GM21381 (cell line): ENCODE measurements around the gene CDC37.

Source experiments
- ATAC-seq: cut with Tn5 transposase; IDR thresholded peaks from one replicate; pipeline ENCODE4 v1.9.1; 2021; ENCODE audit warnings: mild to moderate bottlenecking, moderate library complexity; ENCODE audit not compliant: unreplicated experiment

The CDC37 gene

DNA sequence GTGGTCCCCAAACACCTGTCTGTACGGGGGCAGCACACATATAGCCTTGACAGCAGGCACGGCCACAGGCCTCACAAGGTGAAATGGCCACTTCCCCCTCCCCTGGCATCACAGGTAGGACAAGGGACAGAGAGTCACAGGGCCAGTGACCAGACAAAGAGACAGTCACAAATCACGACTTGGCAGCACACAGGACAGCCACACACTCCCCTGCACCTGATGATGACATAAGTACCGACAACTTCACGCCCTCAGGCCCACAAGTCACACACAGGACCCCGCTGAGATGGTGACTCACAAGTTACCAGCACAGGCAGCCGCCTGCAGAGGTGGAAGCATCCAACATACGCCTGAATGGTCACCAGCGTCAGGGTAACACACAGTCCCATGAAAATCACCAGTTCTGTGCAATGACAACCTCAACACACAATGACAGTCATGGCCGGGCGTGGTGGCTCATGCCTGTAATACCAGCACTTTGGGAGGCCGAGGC is 39.5 kb downstream of the CDC37 start:
- ATAC-seq = no peak

DNA sequence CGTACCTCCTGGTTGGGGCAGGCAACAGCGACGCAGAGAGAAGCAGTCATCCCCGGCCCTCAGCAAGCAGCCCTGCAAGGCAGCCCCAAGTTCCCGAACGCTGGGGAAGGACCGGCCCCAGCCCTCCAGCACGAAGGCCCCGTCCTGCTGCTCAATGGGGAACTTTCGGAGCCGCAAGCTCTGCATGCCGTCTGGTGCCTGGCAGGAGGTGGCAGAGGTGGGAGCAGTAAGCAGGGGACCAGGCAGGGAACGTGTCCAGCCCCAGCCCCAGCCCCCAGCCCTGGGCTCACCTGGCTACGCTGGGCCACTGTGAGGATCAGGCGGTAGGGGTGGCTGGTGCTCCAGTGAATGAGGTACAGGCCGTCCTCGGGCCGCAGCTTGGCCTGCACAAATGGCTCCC is 41.1 kb downstream of the CDC37 start:
- ATAC-seq = no peak

- no peak for ATAC-seq
Observed at GRCh38 chr19:10361569-10362011, 41.8 kb downstream of the CDC37 start.

DNA sequence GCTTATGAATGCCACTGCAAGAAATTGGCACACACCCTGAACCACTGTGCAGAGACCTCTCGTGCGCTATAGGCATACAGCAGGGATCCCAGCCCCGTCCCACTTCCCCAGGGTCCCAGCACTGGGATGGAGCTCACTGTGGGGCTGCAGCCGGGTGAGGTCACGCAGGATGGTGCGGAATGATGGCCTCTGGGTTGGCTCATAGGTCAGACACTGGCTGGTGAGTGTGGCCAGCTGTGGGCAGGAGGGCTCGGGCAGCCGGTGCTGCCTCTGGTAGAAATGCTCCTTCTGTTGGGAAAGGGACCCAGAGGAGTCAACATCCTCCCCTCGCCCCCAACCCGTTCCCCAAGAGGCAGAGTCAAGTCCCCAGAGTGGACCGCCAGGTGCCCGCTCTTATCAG is 46.9 kb downstream of the CDC37 start:
- ATAC-seq = no peak

DNA sequence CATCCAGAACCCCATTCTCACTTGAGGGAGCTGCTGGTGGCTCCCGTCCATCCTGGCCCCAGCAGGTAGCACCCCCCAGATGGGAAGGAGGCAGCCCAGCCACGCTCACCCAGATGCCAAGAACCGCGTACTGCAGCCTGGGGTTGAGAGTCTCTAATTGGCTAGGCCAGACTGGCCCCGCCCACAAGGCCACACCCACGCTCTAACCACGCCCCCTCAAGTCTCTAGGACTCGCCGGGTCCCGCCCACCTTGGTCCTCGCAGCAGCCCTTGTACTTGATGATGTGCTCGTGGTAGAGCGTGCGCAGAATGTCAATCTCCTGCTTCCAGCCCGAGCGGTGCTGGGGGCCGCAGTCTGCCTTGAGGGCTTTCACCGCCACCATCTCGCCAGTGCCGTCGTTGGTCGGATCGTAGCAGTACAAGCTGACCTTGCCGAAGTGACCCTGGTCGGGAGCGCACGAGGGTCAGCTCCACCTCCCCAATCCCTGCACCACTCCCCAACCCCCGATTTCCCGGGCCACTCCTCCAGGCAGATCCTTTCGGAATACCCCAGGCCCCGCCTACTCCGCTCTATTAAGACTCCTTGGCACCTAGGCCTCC is 49.5 kb downstream of the CDC37 start:
- ATAC-seq = no peak

DNA sequence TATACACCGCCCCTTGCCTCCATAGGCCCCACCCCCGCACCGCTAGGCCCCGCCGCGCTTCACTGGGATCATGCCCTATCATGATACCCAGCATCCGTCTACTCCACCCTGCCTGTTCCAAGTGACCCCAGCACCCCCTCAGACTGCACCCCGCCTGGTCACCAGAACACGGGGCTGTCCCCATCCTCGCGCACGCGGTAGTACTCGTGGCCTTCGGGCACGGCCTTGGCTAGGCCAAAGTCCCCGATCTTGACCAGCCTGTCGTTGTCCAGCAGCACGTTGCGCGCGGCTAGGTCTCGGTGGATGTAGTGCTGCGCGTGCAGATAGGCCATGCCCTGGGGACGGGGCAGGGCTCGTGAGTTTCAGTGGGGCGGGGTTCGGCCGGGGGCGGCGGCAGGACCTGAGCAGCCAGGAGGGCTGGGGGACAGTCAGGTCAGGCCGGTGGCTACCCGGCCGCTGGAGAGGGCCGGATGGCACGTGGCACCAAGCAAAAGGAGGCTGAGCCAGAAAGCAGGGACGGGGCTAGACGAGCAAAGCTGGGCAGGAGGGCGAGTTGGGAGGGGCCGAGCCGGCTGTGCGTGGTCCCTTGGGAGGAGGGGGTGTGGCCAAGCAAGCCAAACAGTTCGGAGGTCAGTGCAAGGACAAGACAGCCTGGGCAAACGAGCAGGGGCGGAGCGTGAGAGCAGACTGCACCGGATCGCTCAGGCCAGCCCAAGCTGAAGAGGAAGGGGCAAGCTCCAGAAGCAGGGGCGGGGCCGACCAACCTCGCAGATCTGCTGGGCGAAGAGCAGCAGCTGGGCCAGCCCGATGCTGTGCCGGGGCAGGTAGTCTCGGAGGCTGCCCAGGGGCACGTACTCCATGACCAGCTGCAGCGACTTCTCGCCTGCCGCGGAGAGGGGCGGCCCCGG is 50.3 kb downstream of the CDC37 start:
- no peak for ATAC-seq

DNA sequence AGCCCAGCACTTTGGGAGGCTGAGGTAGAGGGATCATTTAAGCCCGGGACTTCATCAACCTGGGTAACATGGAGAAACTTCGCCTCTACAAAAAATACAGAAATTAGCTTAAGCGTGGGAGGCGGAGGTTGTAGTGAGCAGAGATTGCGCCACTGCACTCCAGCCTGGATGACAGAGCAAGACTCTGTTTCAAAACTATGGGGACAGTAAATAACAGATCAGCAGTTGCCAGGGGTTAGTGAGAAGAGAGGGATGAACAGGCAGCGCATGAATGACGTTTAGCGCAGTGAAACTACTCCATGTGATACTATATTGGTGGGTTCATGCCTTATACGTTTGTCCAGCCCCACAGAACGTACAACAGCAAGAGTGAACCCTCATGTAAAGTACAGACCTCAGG is 56.8 kb downstream of the CDC37 start:
- no peak for ATAC-seq

- ATAC-seq = no peak
Observed at GRCh38 chr19:10344780-10345179, 58.6 kb downstream of the CDC37 start.

GRCh38 chr19:10343495-10343894 is 59.8 kb downstream of the CDC37 start:
- no peak for ATAC-seq
